ENCODE measurements around the gene SPEF2.

The SPEF2 gene

GRCh38 chr5:35778259-35778769 lies 160.7 kb downstream of the SPEF2 start:
- DNase-seq (ENCODE audit: low read depth): no peak

- peak; percentile 14 for DNase-seq (ENCODE audit: low read depth)
These were observed 162.6 kb downstream of the SPEF2 start for GRCh38 chr5:35780236-35780635.

- no peak for DNase-seq (ENCODE audit: low read depth)
These were observed 163.6 kb downstream of the SPEF2 start for GRCh38 chr5:35781181-35781790.

- DNase-seq (ENCODE audit: low read depth): no peak
These were observed 165.9 kb downstream of the SPEF2 start for GRCh38 chr5:35783551-35783950.

- DNase-seq (ENCODE audit: low read depth): no peak
These were observed 168.0 kb downstream of the SPEF2 start for GRCh38 chr5:35785601-35786085.

- DNase-seq (ENCODE audit: low read depth): no peak
These were observed 171.1 kb downstream of the SPEF2 start for GRCh38 chr5:35788724-35789123.

- no peak for DNase-seq (ENCODE audit: low read depth)
These were observed 172.2 kb downstream of the SPEF2 start for GRCh38 chr5:35789732-35790456.

GRCh38 chr5:35790457-35790822 lies 172.8 kb downstream of the SPEF2 start:
- no peak for DNase-seq (ENCODE audit: low read depth)

GRCh38 chr5:35794328-35794619 lies 176.6 kb downstream of the SPEF2 start:
- no peak for DNase-seq (ENCODE audit: low read depth)

- no peak for DNase-seq (ENCODE audit: low read depth)
These were observed 177.2 kb downstream of the SPEF2 start for GRCh38 chr5:35794684-35795375.

GRCh38 chr5:35799181-35799580 lies 181.5 kb downstream of the SPEF2 start:
- DNase-seq (ENCODE audit: low read depth): no peak

GRCh38 chr5:35799753-35800152 lies 182.1 kb downstream of the SPEF2 start:
- DNase-seq (ENCODE audit: low read depth): no peak

- no peak for DNase-seq (ENCODE audit: low read depth)
These were observed 185.6 kb downstream of the SPEF2 start for GRCh38 chr5:35803191-35803651.

- no peak for DNase-seq (ENCODE audit: low read depth)
These were observed 186.6 kb downstream of the SPEF2 start for GRCh38 chr5:35804201-35804653.

GRCh38 chr5:35804841-35805240 lies 187.2 kb downstream of the SPEF2 start:
- DNase-seq (ENCODE audit: low read depth): no peak

GRCh38 chr5:35810601-35811000 lies 192.9 kb downstream of the SPEF2 start:
- DNase-seq (ENCODE audit: low read depth): no peak

- DNase-seq (ENCODE audit: low read depth): no peak
These were observed 193.6 kb downstream of the SPEF2 start for GRCh38 chr5:35811108-35811741.

GRCh38 chr5:35813521-35813920 lies 195.9 kb downstream of the SPEF2 start:
- DNase-seq (ENCODE audit: low read depth): no peak

- DNase-seq (ENCODE audit: low read depth): no peak
These were observed 197.7 kb downstream of the SPEF2 start for GRCh38 chr5:35815089-35815936.

GRCh38 chr5:35816881-35817521 lies 199.3 kb downstream of the SPEF2 start:
- DNase-seq (ENCODE audit: low read depth): no peak

GRCh38 chr5:35819026-35819425 lies 201.4 kb downstream of the SPEF2 start:
- DNase-seq (ENCODE audit: low read depth): no peak
